ENCODE data around the gene SUSD1. TPM values are rescaled to one million over a fixed set of nuclear protein-coding genes. Genes with fewer than 3 reads are reported as not detected.
"Not testable (repeated sequence)": the region's sequence is repeated elsewhere in the genome, so short reads cannot be mapped to it uniquely, and the experiment has no call there.

Gene SUSD1
- total and polyA plus RNA-seq, 8 donors, result 2.6 to 14.8 (median 4.4) TPM

DNA sequence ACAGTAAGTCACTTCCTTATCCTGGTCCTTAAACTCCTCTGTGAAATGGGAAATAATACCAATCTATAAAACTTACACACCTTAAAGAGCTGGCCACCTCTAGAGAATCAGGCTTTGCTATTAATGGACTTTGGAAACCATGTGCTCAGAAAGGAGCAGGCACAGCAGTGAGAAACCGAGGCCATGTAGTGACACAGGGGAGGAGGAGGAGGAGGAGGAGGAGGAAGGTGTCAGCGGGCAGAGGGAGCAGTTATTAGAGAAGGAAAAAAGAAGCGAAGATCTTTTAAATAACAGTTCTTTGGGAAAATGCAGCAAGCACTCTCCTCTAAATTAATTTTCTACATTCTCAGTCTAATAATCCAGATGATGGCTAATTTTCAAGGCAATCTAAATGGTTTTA, 38.0 kb downstream of the SUSD1 start:
- no peak for FAIRE-seq
- WGBS, 2 donors, result 94 to 95% methylated on average over 3 of the region's 3 CpGs
- DNase-seq, result no peak
- Histone ChIP-seq H3K4me3 (no peak overlapping the region), H3K27ac (no peak overlapping the region), H3K9me3 (no peaks in the 10 kb centered on the region), H3K36me3 (no peaks in the 10 kb centered on the region), H3K27me3 (no peaks in the 10 kb centered on the region), H3K4me1 (no peaks in the 10 kb centered on the region)
- intact Hi-C loops (cut with DNase I), result no loop called here
- no peak for ATAC-seq
- TF ChIP-seq, protein P1, sequence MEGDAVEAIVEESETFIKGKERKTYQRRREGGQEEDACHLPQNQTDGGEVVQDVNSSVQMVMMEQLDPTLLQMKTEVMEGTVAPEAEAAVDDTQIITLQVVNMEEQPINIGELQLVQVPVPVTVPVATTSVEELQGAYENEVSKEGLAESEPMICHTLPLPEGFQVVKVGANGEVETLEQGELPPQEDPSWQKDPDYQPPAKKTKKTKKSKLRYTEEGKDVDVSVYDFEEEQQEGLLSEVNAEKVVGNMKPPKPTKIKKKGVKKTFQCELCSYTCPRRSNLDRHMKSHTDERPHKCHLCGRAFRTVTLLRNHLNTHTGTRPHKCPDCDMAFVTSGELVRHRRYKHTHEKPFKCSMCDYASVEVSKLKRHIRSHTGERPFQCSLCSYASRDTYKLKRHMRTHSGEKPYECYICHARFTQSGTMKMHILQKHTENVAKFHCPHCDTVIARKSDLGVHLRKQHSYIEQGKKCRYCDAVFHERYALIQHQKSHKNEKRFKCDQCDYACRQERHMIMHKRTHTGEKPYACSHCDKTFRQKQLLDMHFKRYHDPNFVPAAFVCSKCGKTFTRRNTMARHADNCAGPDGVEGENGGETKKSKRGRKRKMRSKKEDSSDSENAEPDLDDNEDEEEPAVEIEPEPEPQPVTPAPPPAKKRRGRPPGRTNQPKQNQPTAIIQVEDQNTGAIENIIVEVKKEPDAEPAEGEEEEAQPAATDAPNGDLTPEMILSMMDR (IDR thresholded peaks at IDR 0.05), result no peak

- TF ChIP-seq, protein P1 (IDR thresholded peaks at IDR 0.05), result no peak
- no peaks in the 10 kb centered on the region for H3K9me3 ChIP-seq
- H3K36me3 ChIP-seq, result no peaks in the 10 kb centered on the region
- no peaks in the 10 kb centered on the region for H3K4me1 ChIP-seq
- WGBS, 2 donors, result 68 to 69% methylated on average over 4 of the region's 4 CpGs
- FAIRE-seq, result no peak
- intact Hi-C loops (cut with DNase I), result no loop called here
- H3K27me3 ChIP-seq, result no peaks in the 10 kb centered on the region
- no peak overlapping the region for H3K27ac ChIP-seq
- H3K4me3 ChIP-seq, result no peak overlapping the region
- no peak for DNase-seq
- ATAC-seq, result no peak
Measured at GRCh38 chr9:112135706-112136105, 39.4 kb downstream of the SUSD1 start.

- WGBS, 2 donors, result 98 to 100% methylated on average over 1 of the region's 1 CpG
- H3K27me3 ChIP-seq; H3K27ac ChIP-seq; FAIRE-seq; H3K9me3 ChIP-seq; DNase-seq; intact Hi-C loops (cut with DNase I); H3K4me1 ChIP-seq; H3K4me3 ChIP-seq; ATAC-seq; H3K36me3 ChIP-seq: not testable (repeated sequence)
Measured at GRCh38 chr9:112133806-112134205, 41.3 kb downstream of the SUSD1 start.

DNA sequence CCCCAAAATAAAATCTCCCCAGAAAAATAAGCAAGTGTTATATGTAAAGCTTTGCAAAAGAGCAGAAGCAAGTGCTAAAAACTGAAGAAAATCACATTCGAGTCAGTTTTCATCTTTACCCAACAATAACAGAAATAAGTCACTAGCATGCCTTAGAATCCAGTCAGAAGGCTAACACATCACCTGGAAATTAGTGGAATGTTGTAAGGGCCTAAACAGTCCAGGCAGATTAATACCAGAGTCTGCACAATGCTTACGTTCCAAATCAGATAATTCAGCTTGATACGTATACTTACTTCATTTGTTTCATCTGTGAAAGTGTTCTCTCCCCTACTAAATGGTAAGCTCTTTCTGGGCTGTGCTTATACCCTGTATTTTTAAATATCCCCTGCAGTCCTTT, 42.7 kb downstream of the SUSD1 start:
- 89 to 94% methylated on average over 3 of the region's 3 CpGs for WGBS, 2 donors
- H3K36me3 ChIP-seq, result no peaks in the 10 kb centered on the region
- intact Hi-C loops (cut with DNase I), result no loop called here
- TF ChIP-seq, protein P1 (IDR thresholded peaks at IDR 0.05), result no peak
- no peaks in the 10 kb centered on the region for H3K4me1 ChIP-seq
- no peaks in the 10 kb centered on the region for H3K27me3 ChIP-seq
- H3K27ac ChIP-seq, result no peak overlapping the region
- FAIRE-seq (no peak), DNase-seq (no peak), ATAC-seq (no peak)
- H3K9me3 ChIP-seq, result no peaks in the 10 kb centered on the region
- H3K4me3 ChIP-seq, result no peak overlapping the region

DNA sequence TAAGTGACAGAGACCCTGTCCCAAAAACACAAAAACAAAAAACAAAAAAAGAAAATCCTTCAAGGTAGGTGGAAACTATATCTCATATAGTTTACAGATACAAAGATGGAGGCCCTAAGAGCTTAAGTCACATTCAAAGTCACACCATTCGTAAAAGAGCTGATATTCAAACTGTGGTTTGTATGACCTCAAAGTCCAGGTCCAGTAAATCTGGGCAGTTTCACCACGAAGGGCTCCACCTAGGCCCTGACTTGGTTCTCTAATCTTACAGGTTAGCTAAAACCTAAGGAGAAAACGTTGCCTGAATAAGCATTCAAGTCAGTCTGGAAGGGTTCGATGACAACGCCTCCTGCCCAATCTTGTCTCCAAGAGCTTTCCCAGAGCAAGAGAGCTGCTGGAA, 44.1 kb downstream of the SUSD1 start:
- 88 to 94% methylated on average over 5 of the region's 5 CpGs for WGBS, 2 donors
- intact Hi-C loops (cut with DNase I), result no loop called here
- Histone ChIP-seq H3K4me1 (no peaks in the 10 kb centered on the region), H3K9me3 (no peaks in the 10 kb centered on the region), H3K4me3 (no peak overlapping the region), H3K27ac (no peak overlapping the region), H3K27me3 (no peaks in the 10 kb centered on the region), H3K36me3 (no peaks in the 10 kb centered on the region)
- TF ChIP-seq, protein P1 (IDR thresholded peaks at IDR 0.05), result no peak
- ATAC-seq (no peak), FAIRE-seq (no peak), DNase-seq (no peak)

GRCh38 chr9:112130347-112130746, 44.8 kb downstream of the SUSD1 start:
- DNase-seq, result no peak
- 93 to 100% methylated on average over 2 of the region's 2 CpGs for WGBS, 2 donors
- TF ChIP-seq, protein P1 (IDR thresholded peaks at IDR 0.05), result no peak
- Histone ChIP-seq H3K4me1 (no peaks in the 10 kb centered on the region), H3K36me3 (no peaks in the 10 kb centered on the region), H3K27me3 (no peaks in the 10 kb centered on the region), H3K9me3 (no peaks in the 10 kb centered on the region), H3K4me3 (no peak overlapping the region), H3K27ac (no peak overlapping the region)
- no peak for FAIRE-seq
- ATAC-seq, result no peak
- intact Hi-C loops (cut with DNase I), result no loop called here
